Stimulated activated CD4-positive, alpha-beta T cell treated with anti-CD3 and anti-CD28 coated beads, TNF-alpha, amount 100 ng/mL, for 4 hours (primary cell): ENCODE data around the gene NUDT22.

Source experiments
- DNase-seq, 3 experiments: peaks; one replicate each; pipeline ENCODE4 v3.0.0-alpha.2; 2020; ENCODE audit warnings: low read depth in 3 of 3

Gene NUDT22

DNA sequence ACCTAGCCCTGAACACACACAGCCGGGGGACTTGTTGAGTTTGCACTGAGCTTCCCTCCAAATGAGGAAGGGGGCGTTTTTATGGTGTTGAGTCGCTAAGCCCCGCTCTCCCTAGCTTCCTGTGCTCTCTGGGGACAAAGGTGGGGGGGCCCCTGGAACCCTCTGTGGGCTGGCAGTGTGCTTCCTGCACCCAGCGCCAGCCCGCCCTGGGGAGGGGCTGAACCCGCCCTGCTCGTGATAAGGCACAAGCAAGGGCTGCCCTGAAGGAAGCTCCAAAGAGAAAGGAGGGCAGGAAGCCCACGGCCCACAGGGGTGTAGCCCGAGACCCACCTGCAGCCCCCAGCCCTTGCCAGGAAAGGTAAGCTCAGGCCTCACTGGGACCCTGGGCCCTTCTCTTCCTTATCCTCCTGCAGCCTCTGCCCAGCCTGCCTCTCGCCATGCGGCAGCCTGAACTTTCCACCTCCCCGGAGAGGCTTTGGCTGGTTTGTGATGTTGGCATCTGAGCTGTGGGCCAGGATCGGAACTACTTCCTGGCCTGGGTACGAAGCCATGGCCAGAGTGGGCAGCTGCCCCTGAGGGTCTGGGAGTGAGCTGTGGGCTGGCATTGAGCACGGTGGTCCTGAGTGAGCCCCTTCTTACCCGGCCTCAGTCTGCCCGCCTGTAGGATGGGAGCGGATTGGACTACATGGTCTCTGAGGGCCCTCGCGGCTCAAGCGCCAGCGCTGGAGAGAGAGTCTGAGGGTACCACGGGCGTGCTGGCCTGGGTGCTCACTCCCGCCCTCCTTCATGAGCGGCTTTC is 19.4 kb upstream of the NUDT22 start, which contains the start of gene FERMT3:
FERMT3 (plus strand) TSS at position 265 of the 799 bp plus-strand sequence. CDS start 644 bp downstream, outside the sequence.
- DNase-seq = peak; percentile 58 to 66 (median 63)

DNA sequence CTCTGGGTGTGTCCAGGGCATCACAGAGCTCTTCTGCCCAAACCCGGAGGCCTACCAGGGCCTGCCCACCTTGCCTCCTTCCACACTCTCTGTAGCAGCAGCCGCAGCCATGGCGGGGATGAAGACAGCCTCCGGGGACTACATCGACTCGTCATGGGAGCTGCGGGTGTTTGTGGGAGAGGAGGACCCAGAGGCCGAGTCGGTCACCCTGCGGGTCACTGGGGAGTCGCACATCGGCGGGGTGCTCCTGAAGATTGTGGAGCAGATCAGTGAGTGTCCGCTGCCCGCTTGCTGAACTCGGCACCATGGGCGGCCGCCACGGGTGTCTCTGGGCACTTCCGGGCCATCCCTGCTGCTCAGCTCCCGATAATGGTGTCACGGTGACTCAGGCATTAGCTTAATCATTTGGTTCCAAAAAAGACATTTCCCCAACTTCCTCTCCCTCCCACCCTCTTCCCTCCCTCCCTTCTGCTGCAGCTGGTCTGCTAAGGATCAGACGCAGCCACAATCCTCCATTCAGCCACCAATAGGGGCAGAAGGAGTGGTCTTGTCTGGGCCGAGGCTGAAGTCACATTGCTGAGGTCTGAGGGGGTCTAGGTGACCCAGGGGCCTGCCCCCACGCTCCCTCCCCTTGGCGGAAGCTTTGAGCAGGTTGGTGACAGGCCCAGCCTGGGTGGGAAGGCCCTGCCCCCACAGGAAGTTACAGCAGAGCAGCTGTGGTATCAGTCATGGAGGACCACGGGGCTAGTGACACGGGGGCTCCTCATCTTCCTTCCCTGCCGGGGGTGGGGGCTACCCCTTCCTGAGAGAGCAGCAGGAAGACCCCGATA is 18.6 kb upstream of the NUDT22 start:
- peak; percentile 66 to 76 (median 73) for DNase-seq

DNA sequence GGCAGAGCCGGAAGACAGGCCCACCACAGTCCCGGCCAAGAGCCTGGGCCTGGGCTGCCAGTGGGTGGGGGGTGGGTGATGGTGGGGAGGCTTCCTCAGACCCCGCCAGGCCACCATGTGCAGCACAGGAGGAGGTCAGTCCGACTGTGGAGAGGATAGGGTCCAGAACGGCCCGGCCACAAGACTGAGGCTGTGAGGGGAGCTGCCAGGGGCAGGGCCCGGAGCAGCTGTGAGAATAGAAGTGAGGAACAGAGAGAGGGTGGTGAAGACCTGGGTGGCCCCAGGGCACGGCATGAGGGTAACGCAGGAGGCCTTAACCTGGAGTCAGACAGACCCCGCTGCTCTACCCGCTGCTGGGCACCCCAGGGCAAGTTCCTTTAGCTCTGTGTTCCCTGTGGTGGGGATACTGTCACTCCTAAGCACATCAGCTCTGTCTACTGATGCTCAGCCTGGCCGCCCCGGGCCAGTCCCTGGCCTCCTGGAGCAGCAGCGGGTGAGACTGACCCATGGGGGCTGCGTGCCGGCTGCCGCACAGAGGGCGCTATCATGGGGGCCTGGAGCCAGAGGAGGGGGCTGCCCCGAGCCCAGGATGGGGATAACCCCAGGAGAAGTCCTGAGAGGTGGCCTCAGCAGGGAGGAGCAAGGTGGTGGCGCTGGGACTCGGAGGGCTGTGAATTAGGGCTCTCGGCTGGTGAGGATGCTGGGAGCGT is 17.8 kb upstream of the NUDT22 start:
- no peak for DNase-seq

DNA sequence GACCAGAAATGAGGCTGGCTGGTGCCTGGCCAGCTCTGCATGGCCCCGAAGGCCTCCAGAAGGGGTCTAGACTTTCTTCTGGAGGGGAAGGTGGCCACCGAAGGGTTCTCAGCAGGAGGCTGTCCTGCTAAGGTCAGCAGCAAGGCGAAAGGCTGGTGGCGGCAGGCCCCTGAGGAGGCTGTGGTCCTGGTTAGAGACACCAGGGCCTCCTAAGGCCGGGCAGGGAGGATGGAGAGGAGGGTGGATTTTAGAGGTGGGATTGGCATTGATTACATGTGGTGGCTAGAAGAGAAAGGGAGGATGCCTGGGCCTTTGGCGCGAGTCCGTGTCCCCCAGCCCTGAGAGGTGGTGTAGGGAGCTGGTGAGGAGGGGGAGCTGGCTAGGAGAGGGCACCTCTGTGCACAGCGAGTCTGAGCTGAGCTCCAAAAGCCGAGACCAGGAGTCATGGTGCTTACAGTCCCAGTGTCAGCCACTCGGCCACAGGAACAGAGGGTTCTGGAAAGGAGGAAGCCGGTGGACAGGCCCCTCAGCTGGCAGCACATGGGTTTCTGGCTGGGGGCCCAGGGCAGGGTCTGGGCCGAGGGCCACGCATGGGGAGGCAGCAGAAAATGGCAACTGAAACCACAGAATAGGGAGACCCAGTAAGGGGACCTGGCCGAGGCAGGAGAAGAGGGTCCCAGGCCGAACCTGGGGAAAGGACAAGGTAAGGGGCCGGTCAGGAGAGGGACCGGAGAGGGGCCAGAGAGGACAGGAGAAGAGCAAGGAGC is 17.1 kb upstream of the NUDT22 start:
- no peak for DNase-seq

DNA sequence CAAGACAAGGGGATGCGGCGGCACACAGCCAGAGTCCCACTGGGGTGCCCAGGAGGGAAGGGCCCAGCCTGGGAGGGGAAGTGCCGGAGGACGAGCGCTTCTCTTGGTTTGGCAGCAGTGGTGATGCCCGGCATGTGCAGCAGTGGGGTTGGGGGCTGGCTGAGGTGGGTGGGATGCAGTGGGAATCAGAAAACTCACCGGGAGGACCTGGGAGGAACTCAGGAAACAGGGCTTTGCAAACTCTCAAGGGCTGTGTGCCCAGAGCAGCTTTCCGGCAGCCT is 16.6 kb upstream of the NUDT22 start:
- DNase-seq = no peak

DNA sequence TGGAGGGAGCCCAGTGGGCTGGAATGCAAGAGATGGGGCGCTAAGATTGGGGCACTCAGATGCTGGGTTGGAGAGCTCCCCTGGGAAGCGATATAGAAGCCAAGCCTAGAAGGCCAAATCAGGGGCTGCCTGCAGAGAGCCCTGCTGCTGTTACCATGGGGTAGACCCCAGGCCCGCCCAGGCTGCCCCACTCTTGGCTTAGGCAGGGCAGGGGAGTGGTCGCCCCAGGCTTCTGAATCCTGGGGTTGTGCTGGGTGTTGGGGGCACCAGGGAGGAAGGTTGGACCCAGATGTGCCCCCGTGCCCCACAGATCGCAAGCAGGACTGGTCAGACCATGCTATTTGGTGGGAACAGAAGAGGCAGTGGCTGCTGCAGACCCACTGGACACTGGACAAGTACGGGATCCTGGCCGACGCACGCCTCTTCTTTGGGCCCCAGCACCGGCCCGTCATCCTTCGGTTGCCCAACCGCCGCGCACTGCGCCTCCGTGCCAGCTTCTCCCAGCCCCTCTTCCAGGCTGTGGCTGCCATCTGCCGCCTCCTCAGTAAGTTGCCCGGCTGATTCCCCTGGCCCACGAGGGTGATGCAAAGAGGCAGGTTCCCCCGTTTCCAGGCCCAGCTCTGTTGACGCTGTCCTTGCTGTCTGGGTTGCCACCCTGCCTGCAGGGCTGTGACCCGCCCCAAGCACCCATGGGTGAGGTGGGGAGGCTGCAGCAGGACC is 15.6 kb upstream of the NUDT22 start:
- no peak for DNase-seq

DNA sequence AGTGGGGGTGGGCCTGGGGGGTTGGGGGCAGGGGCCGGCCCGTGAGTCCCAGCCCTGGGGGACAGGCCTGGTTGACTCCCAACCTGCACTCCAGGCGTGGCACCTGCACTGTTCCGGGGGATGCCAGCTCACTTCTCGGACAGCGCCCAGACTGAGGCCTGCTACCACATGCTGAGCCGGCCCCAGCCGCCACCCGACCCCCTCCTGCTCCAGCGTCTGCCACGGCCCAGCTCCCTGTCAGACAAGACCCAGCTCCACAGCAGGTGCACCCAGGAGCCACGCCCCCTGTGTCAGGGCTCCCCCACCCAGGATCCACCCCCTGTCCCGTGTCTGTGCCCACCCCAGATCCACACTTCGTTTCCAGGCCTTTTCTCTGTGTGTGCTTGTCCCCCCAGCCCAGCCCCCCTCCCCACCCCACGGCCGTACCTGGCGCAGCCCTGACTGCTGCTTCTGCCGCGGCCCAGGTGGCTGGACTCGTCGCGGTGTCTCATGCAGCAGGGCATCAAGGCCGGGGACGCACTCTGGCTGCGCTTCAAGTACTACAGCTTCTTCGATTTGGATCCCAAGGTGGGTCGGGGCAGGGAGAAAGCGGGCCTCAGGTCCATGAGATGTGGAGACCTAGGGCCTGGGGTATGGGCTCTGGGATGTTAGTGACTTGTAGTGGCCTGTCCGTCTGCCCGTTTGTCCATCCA is 14.7 kb upstream of the NUDT22 start:
- no peak for DNase-seq

DNA sequence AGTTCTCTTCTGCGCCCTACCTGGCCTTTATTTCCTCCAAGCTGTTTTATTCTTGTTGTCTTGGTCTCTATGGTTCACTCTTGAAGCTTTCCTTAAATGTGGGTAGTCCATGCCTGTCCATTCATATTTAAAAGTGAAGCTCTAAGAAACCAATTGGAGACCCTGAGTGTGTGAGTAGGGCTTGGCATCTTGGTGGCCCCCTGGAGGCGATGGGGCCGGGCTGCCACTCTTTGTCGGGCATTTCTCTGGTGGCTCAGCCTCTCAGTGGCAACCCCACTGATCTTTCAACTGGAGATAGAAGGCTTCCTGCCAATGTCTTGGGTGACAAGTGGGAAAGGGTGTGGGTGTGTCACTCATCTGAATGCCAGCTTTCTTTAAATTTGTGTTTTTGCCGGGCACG is 9.2 kb upstream of the NUDT22 start:
- DNase-seq = no peak

DNA sequence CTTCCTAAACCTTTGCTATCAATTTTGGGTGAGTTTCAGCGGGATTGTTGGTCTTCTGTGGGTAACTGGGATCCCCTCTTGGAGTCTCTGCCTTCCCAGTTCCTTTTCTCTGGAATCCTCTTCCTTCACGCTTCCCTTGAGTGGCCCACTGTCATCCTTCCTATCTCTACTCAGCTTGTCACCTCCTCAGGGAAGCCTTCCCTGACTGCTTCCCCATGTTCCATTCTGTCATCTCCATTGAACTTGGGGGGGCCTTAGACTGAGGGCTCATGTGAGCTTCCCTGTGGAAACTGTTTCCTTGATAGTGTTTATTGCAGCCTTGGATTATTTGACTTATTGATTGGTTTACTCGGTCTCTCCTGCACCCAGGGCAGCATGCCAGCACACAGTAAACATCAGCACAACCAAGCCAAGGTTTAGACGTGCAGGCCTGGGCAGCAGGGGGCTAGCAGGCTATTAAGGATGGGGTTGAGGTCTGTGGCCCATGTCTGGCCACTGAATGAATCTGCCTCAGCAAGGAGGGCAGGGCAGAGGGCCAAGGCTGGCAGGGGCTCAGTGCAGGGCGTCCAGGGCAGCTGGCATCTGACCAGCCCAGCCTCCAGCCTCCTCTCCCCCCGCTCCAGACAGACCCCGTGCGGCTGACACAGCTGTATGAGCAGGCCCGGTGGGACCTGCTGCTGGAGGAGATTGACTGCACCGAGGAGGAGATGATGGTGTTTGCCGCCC is 7.3 kb upstream of the NUDT22 start:
- DNase-seq = no peak

DNA sequence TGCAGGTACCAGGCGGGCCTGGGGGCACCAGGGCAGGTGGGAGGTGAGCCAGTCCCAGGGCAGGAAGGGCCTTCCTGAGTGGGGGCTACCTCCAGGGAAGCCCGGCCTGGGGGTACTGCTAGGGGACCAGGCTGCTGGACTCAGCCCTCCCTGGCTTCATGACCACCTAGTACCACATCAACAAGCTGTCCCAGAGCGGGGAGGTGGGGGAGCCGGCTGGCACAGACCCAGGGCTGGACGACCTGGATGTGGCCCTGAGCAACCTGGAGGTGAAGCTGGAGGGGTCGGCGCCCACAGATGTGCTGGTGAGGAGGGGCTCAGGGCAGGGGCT is 6.8 kb upstream of the NUDT22 start:
- no peak for DNase-seq

DNA sequence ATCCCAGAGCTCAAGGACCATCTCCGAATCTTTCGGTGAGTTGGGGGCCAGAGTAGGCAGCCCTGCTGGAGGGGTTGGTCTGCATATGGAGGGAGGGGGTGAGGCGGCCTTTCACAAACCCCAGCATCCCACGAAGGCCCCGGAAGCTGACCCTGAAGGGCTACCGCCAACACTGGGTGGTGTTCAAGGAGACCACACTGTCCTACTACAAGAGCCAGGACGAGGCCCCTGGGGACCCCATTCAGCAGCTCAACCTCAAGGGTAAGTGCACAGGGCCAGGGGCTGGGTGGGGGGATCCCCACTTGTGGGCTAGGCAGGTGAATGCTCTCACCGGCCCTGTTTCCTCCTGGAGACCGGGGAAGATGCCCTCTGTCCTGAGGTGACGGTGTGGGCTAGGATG is 6.3 kb upstream of the NUDT22 start:
- no peak for DNase-seq

DNA sequence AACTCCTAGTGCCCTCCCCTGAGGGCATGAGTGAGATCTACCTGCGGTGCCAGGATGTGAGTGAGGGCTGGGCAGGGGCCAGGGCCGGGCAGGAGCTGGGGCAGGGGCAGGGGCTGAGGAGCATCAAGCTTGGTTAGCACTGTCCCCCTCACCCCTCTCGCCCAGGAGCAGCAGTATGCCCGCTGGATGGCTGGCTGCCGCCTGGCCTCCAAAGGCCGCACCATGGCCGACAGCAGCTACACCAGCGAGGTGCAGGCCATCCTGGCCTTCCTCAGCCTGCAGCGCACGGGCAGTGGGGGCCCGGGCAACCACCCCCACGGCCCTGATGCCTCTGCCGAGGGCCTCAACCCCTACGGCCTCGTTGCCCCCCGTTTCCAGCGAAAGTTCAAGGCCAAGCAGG is 5.8 kb upstream of the NUDT22 start:
- no peak for DNase-seq

DNA sequence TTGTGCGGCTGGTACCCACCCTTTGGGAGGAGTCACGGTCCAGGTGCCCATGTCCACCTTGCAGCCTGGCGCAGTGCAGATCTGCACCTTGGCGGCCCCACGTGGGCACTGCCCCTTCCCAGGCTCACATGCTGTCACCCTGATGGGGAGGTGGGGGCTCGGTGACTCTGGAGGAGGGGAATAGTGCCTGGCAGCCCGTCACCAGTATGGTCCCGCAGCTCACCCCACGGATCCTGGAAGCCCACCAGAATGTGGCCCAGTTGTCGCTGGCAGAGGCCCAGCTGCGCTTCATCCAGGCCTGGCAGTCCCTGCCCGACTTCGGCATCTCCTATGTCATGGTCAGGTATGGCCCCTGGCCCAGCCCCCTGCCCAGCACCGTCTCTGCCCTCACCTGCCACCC is 5.3 kb upstream of the NUDT22 start:
- no peak for DNase-seq

DNA sequence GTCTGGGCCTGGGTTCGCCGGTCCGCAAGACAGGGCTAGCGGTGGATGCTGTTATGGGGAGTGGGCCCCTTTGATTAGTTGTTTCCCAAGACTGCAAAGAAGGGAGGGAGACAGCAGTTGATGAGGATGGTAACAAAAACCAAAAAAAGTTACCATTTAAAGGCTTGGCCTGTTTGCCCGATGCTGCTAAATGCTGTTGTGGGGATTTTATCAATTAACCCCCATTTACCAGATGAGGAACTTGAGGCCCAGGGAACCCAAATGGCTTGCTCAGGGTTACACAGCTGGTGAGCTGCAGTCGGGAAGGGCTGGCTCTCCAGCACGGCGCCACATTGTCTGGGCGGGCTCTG is 3.4 kb upstream of the NUDT22 start:
- DNase-seq = no peak

DNA sequence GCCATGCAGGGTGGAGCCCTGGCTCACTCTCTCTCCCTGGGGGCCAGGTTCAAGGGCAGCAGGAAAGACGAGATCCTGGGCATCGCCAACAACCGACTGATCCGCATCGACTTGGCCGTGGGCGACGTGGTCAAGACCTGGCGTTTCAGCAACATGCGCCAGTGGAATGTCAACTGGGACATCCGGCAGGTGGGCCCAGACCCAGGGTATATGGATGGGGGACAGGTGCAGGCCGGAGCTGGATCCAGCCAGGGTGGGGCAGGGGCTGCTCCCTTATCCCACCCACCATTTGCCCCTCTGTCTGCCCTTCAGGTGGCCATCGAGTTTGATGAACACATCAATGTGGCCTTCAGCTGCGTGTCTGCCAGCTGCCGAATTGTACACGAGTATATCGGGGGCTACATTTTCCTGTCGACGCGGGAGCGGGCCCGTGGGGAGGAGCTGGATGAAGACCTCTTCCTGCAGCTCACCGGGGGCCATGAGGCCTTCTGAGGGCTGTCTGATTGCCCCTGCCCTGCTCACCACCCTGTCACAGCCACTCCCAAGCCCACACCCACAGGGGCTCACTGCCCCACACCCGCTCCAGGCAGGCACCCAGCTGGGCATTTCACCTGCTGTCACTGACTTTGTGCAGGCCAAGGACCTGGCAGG is 2.9 kb upstream of the NUDT22 start:
- no peak for DNase-seq

DNA sequence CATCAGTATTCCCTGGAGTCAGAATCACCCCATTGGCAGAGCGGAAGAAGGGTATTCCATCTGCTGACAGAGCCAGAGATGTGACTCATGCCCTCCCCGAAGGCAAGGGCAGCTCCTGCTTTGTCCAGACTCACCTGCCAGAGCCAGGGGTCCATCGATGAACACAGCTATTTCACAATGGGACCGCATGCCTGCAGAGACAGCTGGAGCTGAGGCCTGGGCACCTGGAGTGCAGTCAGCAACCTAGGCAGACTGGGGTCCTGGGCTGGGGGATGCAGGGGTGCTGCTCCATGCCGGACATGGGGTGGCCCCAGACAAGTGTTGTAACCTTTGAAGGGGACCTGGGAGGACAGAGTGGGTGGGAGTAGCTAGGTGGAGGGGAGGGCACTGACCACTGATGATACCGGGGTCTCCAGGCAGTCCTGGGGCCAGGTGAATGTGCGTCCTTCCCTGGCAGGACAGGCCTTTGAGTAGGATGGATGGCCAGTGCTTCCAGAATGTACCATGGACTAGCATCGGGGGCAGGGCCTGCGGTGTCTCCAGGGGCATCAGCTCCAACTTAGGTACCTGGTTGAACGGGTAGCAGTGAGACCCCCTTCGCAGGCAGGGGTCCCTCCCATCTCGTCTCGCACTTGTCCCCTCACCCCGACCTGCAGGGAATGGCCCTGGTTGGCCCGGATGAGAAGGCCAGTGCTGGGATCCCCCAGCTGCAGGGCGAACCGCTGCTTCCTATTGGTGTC is 1.8 kb upstream of the NUDT22 start:
- DNase-seq = no peak

DNA sequence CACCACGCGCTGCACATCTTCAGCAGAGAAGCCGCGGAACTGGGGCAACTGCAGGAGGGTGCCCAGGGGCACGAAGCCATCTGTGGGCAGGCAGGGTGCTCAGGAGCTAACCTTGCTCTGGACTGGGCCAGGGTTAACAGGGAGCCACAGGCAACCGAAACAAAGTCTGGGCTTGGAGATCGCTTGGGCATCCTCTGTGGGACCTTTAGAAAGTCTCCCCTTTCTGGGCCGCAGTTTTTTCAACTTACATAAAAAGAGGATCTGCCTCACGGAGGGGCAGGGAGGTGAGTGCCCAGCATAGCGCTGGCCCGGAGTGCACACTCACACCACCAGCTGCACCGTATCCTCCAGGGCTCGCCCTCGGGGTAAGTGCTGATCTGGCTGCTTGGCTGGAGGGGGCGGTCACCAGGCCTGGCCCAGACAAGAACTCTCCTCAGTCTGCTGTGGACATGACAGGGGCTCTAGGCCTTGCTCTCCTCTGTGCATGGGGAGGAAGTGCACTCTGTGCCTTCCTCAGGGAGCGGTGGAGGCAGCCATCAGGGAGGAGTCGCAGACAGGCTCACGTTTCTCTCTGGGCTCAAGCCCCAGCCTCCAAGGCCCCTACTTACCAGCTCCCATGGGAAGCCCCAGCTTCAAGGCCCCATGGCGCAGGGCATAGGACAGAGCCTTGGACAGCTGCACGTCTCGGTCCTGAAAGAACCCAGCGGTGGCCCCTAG is 1.0 kb upstream of the NUDT22 start:
- no peak for DNase-seq

DNA sequence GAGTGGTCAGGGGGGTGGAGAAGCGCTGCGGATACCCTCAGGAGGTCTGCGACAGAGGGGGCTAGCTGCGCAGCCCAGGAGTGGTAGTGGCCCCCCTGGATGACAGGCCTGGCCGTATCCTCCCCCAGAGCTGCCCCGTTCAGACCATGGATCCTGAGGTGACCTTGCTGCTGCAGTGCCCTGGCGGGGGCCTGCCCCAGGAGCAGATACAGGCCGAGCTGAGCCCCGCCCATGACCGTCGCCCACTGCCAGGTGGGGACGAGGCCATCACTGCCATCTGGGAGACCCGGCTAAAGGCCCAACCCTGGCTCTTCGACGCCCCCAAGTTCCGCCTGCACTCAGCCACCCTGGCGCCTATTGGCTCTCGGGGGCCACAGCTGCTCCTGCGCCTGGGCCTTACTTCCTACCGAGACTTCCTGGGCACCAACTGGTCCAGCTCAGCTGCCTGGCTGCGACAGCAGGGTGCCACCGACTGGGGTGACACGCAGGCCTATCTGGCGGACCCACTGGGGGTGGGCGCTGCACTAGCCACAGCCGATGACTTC is 505 bp downstream of the NUDT22 start:
- DNase-seq = no peak
